ENCODE measurements around the gene CCER1.

DNA sequence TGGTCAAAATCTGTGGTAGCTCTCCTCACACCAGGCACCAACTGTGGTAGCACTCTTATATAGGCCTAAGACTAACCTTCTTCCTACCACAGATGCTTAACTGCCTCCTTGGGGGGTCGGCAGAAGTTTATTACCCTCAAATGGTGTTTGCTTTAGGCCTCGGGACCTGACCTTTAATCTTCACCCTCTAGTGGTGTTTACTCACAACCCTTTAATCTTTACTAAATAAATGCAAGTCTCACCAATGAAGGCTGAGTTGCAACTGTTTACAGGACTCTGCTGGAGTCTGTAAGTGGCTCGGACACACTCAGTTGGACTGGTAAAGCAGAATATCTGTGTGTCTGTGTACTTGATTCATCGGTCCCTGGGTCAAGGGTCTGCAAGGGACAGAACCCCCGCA is 29.4 kb downstream of the CCER1 start:
- TF ChIP-seq, protein P1, sequence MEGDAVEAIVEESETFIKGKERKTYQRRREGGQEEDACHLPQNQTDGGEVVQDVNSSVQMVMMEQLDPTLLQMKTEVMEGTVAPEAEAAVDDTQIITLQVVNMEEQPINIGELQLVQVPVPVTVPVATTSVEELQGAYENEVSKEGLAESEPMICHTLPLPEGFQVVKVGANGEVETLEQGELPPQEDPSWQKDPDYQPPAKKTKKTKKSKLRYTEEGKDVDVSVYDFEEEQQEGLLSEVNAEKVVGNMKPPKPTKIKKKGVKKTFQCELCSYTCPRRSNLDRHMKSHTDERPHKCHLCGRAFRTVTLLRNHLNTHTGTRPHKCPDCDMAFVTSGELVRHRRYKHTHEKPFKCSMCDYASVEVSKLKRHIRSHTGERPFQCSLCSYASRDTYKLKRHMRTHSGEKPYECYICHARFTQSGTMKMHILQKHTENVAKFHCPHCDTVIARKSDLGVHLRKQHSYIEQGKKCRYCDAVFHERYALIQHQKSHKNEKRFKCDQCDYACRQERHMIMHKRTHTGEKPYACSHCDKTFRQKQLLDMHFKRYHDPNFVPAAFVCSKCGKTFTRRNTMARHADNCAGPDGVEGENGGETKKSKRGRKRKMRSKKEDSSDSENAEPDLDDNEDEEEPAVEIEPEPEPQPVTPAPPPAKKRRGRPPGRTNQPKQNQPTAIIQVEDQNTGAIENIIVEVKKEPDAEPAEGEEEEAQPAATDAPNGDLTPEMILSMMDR (IDR thresholded peaks at IDR 0.05), result no peak
- TF ChIP-seq EZH2 (IDR thresholded peaks at IDR 0.05; ENCODE audit: borderline replicate concordance, insufficient read depth, low read depth, low read length, poor library complexity, severe bottlenecking), result no peak

All from B cell (primary cell).